GM12892 (cell line): ENCODE results near the gene LRRC36.

ENCODE experiments used
- POLR2A ChIP-seq: IDR thresholded peaks from 2 replicates; pipeline ENCODE4 v1.6.1; 2011; ENCODE audit warnings: low read depth, low read length, control low read depth
- POLR2AphosphoS5 ChIP-seq: IDR thresholded peaks from 2 replicates; pipeline ENCODE4 v1.6.1; 2011; ENCODE audit warnings: low read depth, low read length, control low read depth

DNA sequence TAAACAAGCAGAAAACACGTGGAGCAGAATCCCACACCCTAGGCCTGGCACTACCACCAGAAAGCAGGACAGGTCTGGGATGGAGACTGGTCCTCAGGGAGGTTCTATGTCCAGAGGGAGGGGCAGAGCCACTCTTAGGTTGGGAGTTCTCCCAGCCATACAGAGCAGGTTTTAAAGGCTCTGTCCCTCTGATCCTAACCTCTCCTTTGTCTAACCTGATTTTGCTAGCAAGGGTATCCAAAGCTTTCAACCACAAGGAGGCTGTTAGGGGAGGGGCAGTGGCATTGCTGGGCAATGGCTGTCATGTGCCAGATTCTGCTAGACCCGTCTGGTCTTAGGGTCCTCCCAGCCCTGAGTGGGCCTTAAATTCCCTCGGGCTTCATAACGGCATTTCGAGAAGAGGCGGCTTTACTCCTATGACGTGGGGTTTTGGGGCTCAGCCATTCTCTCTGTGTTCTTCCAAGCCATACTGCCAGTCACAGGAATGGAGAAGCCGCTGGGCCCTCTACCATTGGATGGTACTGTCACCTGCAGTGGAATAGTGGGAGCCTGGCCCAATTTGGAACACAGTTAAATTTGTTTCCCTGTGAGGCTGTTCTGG, 61.0 kb downstream of the LRRC36 start:
- no peak for TF ChIP-seq POLR2AphosphoS5
- TF ChIP-seq POLR2A, result no peak
